PFSK-1 (cell line): ENCODE results near the gene FOS.

Source experiments
- POLR2AphosphoS5 ChIP-seq: IDR thresholded peaks from 2 replicates; pipeline ENCODE4 v1.6.1; 2012; ENCODE audit warnings: low read depth, mild to moderate bottlenecking, control low read depth, low read length, moderate library complexity
- TAF1 ChIP-seq: IDR thresholded peaks from 2 replicates; pipeline ENCODE4 v1.6.1; 2012; ENCODE audit warnings: low read length, control low read depth, borderline replicate concordance; ENCODE audit not compliant: insufficient read depth
- TF ChIP-seq, protein P1 (sequence below), 2 experiments: IDR thresholded peaks; 2 replicates each; pipeline versions ENCODE4 v1.6.1 to v1.8.0; 2011 to 2012; ENCODE audit warnings: low read depth in 2 of 2, low read length in 2 of 2, control low read depth in 1 of 2, inconsistent platforms in 1 of 2, mild to moderate bottlenecking in 1 of 2, moderate library complexity in 1 of 2; ENCODE audit not compliant: insufficient read depth in 1 of 2

DNA sequence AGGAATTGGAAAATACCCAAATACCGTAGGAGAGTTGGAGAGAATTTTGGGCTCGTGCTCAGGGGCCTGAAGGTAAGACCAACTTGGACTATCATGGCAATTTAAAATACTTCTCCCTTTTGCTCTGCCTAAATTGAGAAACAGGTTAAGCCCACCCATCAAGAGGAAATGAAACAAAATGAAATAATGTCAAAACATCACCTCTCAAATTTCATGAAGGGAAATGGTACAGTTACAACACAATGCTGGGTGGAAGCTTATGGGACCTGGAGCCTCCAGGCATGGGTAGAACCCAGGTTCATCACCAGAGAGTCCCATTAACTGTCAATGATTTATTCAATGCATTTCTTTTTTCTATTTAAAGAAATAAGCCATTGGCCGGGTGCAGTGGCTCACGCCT, 33.7 kb downstream of the FOS start:
- TF ChIP-seq, protein P1, sequence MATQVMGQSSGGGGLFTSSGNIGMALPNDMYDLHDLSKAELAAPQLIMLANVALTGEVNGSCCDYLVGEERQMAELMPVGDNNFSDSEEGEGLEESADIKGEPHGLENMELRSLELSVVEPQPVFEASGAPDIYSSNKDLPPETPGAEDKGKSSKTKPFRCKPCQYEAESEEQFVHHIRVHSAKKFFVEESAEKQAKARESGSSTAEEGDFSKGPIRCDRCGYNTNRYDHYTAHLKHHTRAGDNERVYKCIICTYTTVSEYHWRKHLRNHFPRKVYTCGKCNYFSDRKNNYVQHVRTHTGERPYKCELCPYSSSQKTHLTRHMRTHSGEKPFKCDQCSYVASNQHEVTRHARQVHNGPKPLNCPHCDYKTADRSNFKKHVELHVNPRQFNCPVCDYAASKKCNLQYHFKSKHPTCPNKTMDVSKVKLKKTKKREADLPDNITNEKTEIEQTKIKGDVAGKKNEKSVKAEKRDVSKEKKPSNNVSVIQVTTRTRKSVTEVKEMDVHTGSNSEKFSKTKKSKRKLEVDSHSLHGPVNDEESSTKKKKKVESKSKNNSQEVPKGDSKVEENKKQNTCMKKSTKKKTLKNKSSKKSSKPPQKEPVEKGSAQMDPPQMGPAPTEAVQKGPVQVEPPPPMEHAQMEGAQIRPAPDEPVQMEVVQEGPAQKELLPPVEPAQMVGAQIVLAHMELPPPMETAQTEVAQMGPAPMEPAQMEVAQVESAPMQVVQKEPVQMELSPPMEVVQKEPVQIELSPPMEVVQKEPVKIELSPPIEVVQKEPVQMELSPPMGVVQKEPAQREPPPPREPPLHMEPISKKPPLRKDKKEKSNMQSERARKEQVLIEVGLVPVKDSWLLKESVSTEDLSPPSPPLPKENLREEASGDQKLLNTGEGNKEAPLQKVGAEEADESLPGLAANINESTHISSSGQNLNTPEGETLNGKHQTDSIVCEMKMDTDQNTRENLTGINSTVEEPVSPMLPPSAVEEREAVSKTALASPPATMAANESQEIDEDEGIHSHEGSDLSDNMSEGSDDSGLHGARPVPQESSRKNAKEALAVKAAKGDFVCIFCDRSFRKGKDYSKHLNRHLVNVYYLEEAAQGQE (IDR thresholded peaks at IDR 0.05; ENCODE audit: insufficient read depth in 1 of 2, low read depth in 2 of 2, low read length in 2 of 2): no peak
- TF ChIP-seq TAF1: no peak
- TF ChIP-seq POLR2AphosphoS5: no peak
